Upper lobe of left lung (tissue), 4 donors: Measurements from ENCODE around the gene GPC5.

Experiments
- EP300 ChIP-seq, 4 donors: sonication (generic); formaldehyde crosslinking; IDR thresholded peaks; one replicate each; pipeline ENCODE4 v1.5.1; 2017; ENCODE audit warnings: antibody characterized with exemption in 4 of 4, control low read depth in 2 of 4
- POLR2A ChIP-seq, 4 donors: fragments of 450-650 bp; IDR thresholded peaks; one replicate each; pipeline ENCODE4 v1.5.1; 2016 to 2017; ENCODE audit warnings: antibody characterized with exemption in 4 of 4, mild to moderate bottlenecking in 2 of 4
- TF ChIP-seq, protein P1 (sequence below), 6 experiments: fragments of 450-650 bp in 4 of 6; fragments of 200-600 bp in 2 of 6; sonication (generic) in 2 of 6; IDR thresholded peaks; one replicate each; pipeline ENCODE4 v1.5.1; 2016 to 2019; ENCODE audit warnings: antibody characterized with exemption in 6 of 6

DNA sequence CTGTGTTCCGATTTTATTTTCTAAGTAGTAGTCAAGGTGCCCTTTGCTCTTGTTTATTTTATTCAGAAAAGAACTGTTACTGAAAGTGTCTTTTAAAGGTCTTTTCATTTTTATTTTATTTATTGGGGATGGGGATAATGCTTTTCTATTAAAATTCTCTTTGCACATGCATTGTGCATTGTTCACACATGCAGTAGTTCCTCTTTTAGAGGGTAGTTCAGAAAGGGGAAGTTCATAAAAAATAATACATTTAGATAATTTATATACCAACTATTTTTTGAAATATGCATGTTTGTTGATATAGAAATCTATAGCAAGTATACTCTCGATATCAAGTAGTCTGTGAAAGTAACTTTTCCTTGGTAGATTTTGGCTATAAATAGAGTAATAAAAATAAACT is 3.5 kb downstream of the GPC5 start:
- TF ChIP-seq, protein P1, sequence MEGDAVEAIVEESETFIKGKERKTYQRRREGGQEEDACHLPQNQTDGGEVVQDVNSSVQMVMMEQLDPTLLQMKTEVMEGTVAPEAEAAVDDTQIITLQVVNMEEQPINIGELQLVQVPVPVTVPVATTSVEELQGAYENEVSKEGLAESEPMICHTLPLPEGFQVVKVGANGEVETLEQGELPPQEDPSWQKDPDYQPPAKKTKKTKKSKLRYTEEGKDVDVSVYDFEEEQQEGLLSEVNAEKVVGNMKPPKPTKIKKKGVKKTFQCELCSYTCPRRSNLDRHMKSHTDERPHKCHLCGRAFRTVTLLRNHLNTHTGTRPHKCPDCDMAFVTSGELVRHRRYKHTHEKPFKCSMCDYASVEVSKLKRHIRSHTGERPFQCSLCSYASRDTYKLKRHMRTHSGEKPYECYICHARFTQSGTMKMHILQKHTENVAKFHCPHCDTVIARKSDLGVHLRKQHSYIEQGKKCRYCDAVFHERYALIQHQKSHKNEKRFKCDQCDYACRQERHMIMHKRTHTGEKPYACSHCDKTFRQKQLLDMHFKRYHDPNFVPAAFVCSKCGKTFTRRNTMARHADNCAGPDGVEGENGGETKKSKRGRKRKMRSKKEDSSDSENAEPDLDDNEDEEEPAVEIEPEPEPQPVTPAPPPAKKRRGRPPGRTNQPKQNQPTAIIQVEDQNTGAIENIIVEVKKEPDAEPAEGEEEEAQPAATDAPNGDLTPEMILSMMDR (IDR thresholded peaks at IDR 0.05) = no peak
- no peak for TF ChIP-seq POLR2A (IDR thresholded peaks at IDR 0.05)
- no peak for TF ChIP-seq EP300 (IDR thresholded peaks at IDR 0.05)
